PC-3 (cell line): Measurements from ENCODE around the gene S1PR1. TPM values are rescaled to one million over a fixed set of nuclear protein-coding genes. Genes with fewer than 3 reads are reported as not detected.

Experiments used
- ATAC-seq: fragments of 200-7000 bp; cut with Tn5 transposase; 2 replicates; pipeline ENCODE4 v1.9.1; 2020; ENCODE audit warnings: mild to moderate bottlenecking, moderate library complexity
- BruUV-seq: library from RNA; stranded (reverse); fragments of 400-500 nt; replicated peaks from 2 replicates; lab custom pipeline; 2021; lab: Mats Ljungman, UMichigan
- CTCF ChIA-PET: fragments of 300-600 bp; sonication (Branson Sonifier 250); formaldehyde crosslinking; loops from one replicate; lab custom pipeline; 2022; ENCODE audit warnings: antibody characterized with exemption; lab: Charles Lee
- POLR2A ChIA-PET: fragments of 300-600 bp; sonication (Branson Sonifier 250); formaldehyde crosslinking; loops from one replicate; lab custom pipeline; 2022; ENCODE audit warnings: antibody characterized with exemption; ENCODE audit not compliant: unreplicated experiment; lab: Charles Lee
- DNase-seq: peaks from one replicate; pipeline ENCODE4 v3.0.0-alpha.2; 2015
- H2AFZ ChIP-seq: fragments of 300-600 bp; sonication (generic); 2 replicates; pipeline ENCODE4 v1.6.0; 2016; ENCODE audit warnings: antibody characterized with exemption, low read length
- H3F3A ChIP-seq: fragments of 300-600 bp; sonication (generic); one replicate; pipeline ENCODE4 v1.6.0; 2017; ENCODE audit warnings: antibody characterized with exemption, low read length, control low read depth, mild to moderate bottlenecking; ENCODE audit not compliant: unreplicated experiment
- H3K27ac ChIP-seq: fragments of 300-600 bp; sonication (generic); 2 replicates; pipeline ENCODE4 v1.5.1; 2016; ENCODE audit warnings: mild to moderate bottlenecking, low read length
- H3K27me3 ChIP-seq: fragments of 300-600 bp; sonication (generic); 2 replicates; pipeline ENCODE4 v1.6.1; 2016; ENCODE audit warnings: low read length, mixed read lengths
- H3K36me3 ChIP-seq: fragments of 300-600 bp; sonication (generic); 2 replicates; pipeline ENCODE4 v1.6.1; 2016; ENCODE audit warnings: low read depth, mixed run types, low read length, mixed read lengths
- H3K4me1 ChIP-seq: fragments of 300-600 bp; sonication (generic); 2 replicates; pipeline ENCODE4 v1.5.1; 2016; ENCODE audit warnings: low read length; ENCODE audit not compliant: insufficient read depth
- H3K4me2 ChIP-seq: fragments of 300-600 bp; sonication (generic); 2 replicates; pipeline ENCODE4 v1.6.0; 2016; ENCODE audit warnings: low read length
- H3K4me3 ChIP-seq: fragments of 300-600 bp; sonication (generic); 2 replicates; pipeline ENCODE4 v1.5.1; 2016; ENCODE audit warnings: mild to moderate bottlenecking, low read length, mixed read lengths
- H3K79me2 ChIP-seq: fragments of 300-600 bp; sonication (generic); 2 replicates; pipeline ENCODE4 v1.6.1; 2017; ENCODE audit warnings: low read length, mixed read lengths
- H3K9ac ChIP-seq: fragments of 300-600 bp; sonication (generic); 2 replicates; pipeline ENCODE4 v1.6.0; 2016; ENCODE audit warnings: mild to moderate bottlenecking, low read length
- H3K9me2 ChIP-seq: fragments of 300-600 bp; sonication (generic); replicated peaks from 2 replicates; pipeline ENCODE4 v1.6.1; 2016; ENCODE audit warnings: mixed run types, low read length, mixed read lengths
- H3K9me3 ChIP-seq: fragments of 300-600 bp; sonication (generic); 2 replicates; pipeline ENCODE4 v1.6.1; 2016; ENCODE audit warnings: low read length, mixed read lengths
- H4K20me1 ChIP-seq: fragments of 300-600 bp; sonication (generic); 2 replicates; pipeline ENCODE4 v1.6.1; 2016; ENCODE audit warnings: low read length, mixed read lengths
- CTCF ChIP-seq: fragments of 300-600 bp; sonication (generic); conservative IDR thresholded peaks from 2 replicates; pipeline ENCODE4 v1.5.1; 2017; ENCODE audit warnings: antibody characterized with exemption, low read depth, mild to moderate bottlenecking, low read length
- EZH2 ChIP-seq: fragments of 300-600 bp; sonication (generic); IDR thresholded peaks from one replicate; pipeline ENCODE4 v1.6.1; 2017; ENCODE audit warnings: antibody characterized with exemption, mild to moderate bottlenecking, low read length; ENCODE audit not compliant: unreplicated experiment
- EZH2phosphoT487 ChIP-seq: fragments of 300-600 bp; sonication (generic); IDR thresholded peaks from 2 replicates; pipeline ENCODE4 v1.6.1; 2018; ENCODE audit warnings: mild to moderate bottlenecking, antibody characterized with exemption, low read length, borderline replicate concordance
- intact Hi-C: fragments of 100-400 bp; cut with micrococcal nuclease; formaldehyde crosslinking; loops from 2 replicates; pipeline ENCODE4 v1.9.0; 2023
- total RNA-seq: library from RNA; depleted of rRNA; stranded (reverse); fragments of >200 nt; gene quantifications from 2 replicates; pipeline ENCODE4 v1.2.3, GENCODE V29; 2014

S1PR1 gene
- total RNA-seq, 1 experiment from 2014 or later = 2.1 TPM

GRCh38 chr1:101235696-101236515 is 913 bp upstream of the S1PR1 start:
- H4K20me1 ChIP-seq = no peaks in the 10 kb centered on the region
- ATAC-seq (peak; percentile 48), DNase-seq (peak; percentile 64)
- no peaks in the 10 kb centered on the region for H3K36me3 ChIP-seq
- H3K27ac ChIP-seq = no peak overlapping the region
- H3K4me2 ChIP-seq = peak overlapping the region; percentile 97
- H3K79me2 ChIP-seq = no peaks in the 10 kb centered on the region
- H3K4me3 ChIP-seq = peak overlapping the region; percentile 79
- H3K4me1 ChIP-seq = peaks cover 9% of the 10 kb centered on the region; the same call in 1 of the 2 replicates
- H3K9me3 ChIP-seq = no peaks in the 10 kb centered on the region
- peak overlapping the region; percentile 92 for H2AFZ ChIP-seq
- H3K9me2 ChIP-seq = no peaks in the 10 kb centered on the region
- BruUV-seq = TSS peak; percentile 93
- intact Hi-C loops = loop anchor here (2.0 to 5.0 kb wide), 4 partner anchors 25 to 121 kb away; no protein-coding TSS in a partner anchor
- ChIA-PET POLR2A (interaction anchor here (0.7 to 0.9 kb wide), 3 partner anchors 27 to 115 kb away, joined by 3 to 6 read pairs (median 4); no protein-coding TSS in a partner anchor), CTCF (interaction anchor here (0.8 to 1.1 kb wide), 3 partner anchors 49 to 52 kb away, joined by 3 to 12 read pairs (median 3); no protein-coding TSS in a partner anchor)
- H3F3A ChIP-seq = no peaks in the 10 kb centered on the region
- peak overlapping the region; percentile 23 for H3K9ac ChIP-seq
- TF ChIP-seq EZH2phosphoT487 (no peak), CTCF (no peak), EZH2 (no peak)
- H3K27me3 ChIP-seq = no peaks in the 10 kb centered on the region

GRCh38 chr1:101237229-101237837 is 514 bp downstream of the S1PR1 start:
- intact Hi-C loops = loop anchor here (2.0 to 5.0 kb wide), 4 partner anchors 23 to 120 kb away; no protein-coding TSS in a partner anchor
- no peak overlapping the region for H3K27ac ChIP-seq
- no peaks in the 10 kb centered on the region for H3K36me3 ChIP-seq
- H3F3A ChIP-seq = no peaks in the 10 kb centered on the region
- peak overlapping the region; percentile 92 for H2AFZ ChIP-seq
- H3K9me3 ChIP-seq = no peaks in the 10 kb centered on the region
- H3K4me1 ChIP-seq = peaks cover 9% of the 10 kb centered on the region; the same call in 1 of the 2 replicates
- peak overlapping the region; percentile 79 for H3K4me3 ChIP-seq
- POLR2A ChIA-PET = no interaction called here
- CTCF ChIA-PET = interaction anchor here (2.3 kb wide), 1 partner anchor 51 kb away, joined by 18 read pairs; no protein-coding TSS in a partner anchor
- H3K4me2 ChIP-seq = peak overlapping the region; percentile 97
- peak; percentile 46 for ATAC-seq
- no peaks in the 10 kb centered on the region for H3K27me3 ChIP-seq
- no peak for TF ChIP-seq CTCF
- TF ChIP-seq EZH2 = no peak
- no peaks in the 10 kb centered on the region for H3K9me2 ChIP-seq
- peak; percentile 50 for DNase-seq
- no peaks in the 10 kb centered on the region for H3K79me2 ChIP-seq
- peak overlapping the region; percentile 23 for H3K9ac ChIP-seq
- no peaks in the 10 kb centered on the region for H4K20me1 ChIP-seq
- BruUV-seq = no TSS peak
